Measurements from ENCODE around the gene ITGAE. TPM values are rescaled to one million over a fixed set of nuclear protein-coding genes. Genes with fewer than 3 reads are reported as not detected.

Gene ITGAE
- total and polyA plus RNA-seq, 10 of the 15 experiments (the other 5 are each of a cell fraction or from before 2014, with no cell fraction given), result 13.1 to 161 (median 34.8) TPM

GRCh38 chr17:3668279-3669084, 132.5 kb downstream of the ITGAE start, which contains the start of the genes EMC6 and TAX1BP3 (continued):
- no peak for TF ChIP-seq CUX1 (IDR thresholded peaks at IDR 0.05; ENCODE audit: insufficient replicate concordance, low read depth, low read length)
- TF ChIP-seq SPI1 (IDR thresholded peaks at IDR 0.05; ENCODE audit: borderline replicate concordance, insufficient read depth, low read depth, low read length), result no peak
- no peak for TF ChIP-seq IRF4 (IDR thresholded peaks at IDR 0.05; ENCODE audit: low read depth, low read length)
- TF ChIP-seq POLR2A (IDR thresholded peaks at IDR 0.05; ENCODE audit: low read depth, low read length), result peak; percentile 96
- TF ChIP-seq, protein P1, sequence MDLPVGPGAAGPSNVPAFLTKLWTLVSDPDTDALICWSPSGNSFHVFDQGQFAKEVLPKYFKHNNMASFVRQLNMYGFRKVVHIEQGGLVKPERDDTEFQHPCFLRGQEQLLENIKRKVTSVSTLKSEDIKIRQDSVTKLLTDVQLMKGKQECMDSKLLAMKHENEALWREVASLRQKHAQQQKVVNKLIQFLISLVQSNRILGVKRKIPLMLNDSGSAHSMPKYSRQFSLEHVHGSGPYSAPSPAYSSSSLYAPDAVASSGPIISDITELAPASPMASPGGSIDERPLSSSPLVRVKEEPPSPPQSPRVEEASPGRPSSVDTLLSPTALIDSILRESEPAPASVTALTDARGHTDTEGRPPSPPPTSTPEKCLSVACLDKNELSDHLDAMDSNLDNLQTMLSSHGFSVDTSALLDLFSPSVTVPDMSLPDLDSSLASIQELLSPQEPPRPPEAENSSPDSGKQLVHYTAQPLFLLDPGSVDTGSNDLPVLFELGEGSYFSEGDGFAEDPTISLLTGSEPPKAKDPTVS (IDR thresholded peaks at IDR 0.05; ENCODE audit: low read depth, low read length), result no peak
- peak; percentile 99 for TF ChIP-seq YY1 (IDR thresholded peaks at IDR 0.05; ENCODE audit: low read depth, low read length)
- TF ChIP-seq ZNF217 (IDR thresholded peaks at IDR 0.05), result no peak
- 0 out of 2 replicates have a peak, but pooled peaks have one; percentile 51 for TF ChIP-seq PAX5 (IDR thresholded peaks at IDR 0.05; ENCODE audit: borderline replicate concordance, low read depth, low read length)
- no peak; the same call in 1 of the 2 replicates for TF ChIP-seq TCF12 (IDR thresholded peaks at IDR 0.05; ENCODE audit: low read depth, low read length)
- no peak for TF ChIP-seq PAX8 (IDR thresholded peaks at IDR 0.05)
- TF ChIP-seq NKRF (conservative IDR thresholded peaks at IDR 0.05), result peak; percentile 58; the same call in 1 of the 2 replicates
- TF ChIP-seq, protein P2, sequence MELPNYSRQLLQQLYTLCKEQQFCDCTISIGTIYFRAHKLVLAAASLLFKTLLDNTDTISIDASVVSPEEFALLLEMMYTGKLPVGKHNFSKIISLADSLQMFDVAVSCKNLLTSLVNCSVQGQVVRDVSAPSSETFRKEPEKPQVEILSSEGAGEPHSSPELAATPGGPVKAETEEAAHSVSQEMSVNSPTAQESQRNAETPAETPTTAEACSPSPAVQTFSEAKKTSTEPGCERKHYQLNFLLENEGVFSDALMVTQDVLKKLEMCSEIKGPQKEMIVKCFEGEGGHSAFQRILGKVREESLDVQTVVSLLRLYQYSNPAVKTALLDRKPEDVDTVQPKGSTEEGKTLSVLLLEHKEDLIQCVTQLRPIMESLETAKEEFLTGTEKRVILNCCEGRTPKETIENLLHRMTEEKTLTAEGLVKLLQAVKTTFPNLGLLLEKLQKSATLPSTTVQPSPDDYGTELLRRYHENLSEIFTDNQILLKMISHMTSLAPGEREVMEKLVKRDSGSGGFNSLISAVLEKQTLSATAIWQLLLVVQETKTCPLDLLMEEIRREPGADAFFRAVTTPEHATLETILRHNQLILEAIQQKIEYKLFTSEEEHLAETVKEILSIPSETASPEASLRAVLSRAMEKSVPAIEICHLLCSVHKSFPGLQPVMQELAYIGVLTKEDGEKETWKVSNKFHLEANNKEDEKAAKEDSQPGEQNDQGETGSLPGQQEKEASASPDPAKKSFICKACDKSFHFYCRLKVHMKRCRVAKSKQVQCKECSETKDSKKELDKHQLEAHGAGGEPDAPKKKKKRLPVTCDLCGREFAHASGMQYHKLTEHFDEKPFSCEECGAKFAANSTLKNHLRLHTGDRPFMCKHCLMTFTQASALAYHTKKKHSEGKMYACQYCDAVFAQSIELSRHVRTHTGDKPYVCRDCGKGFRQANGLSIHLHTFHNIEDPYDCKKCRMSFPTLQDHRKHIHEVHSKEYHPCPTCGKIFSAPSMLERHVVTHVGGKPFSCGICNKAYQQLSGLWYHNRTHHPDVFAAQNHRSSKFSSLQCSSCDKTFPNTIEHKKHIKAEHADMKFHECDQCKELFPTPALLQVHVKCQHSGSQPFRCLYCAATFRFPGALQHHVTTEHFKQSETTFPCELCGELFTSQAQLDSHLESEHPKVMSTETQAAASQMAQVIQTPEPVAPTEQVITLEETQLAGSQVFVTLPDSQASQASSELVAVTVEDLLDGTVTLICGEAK (IDR thresholded peaks at IDR 0.05; ENCODE audit: borderline replicate concordance), result no peak
- TF ChIP-seq ATF3 (IDR thresholded peaks at IDR 0.05; ENCODE audit: borderline replicate concordance, extremely low read depth, low read depth, low read length), result 0 out of 2 replicates have a peak, but pooled peaks have one; percentile 11
- TF ChIP-seq ZSCAN29 (IDR thresholded peaks at IDR 0.05), result no peak
- TF ChIP-seq SIX5 (IDR thresholded peaks at IDR 0.05; ENCODE audit: low read depth, low read length, severe bottlenecking), result no peak
- peak; percentile 61; the same call in 1 of the 2 replicates for TF ChIP-seq ESRRA (IDR thresholded peaks at IDR 0.05; ENCODE audit: low read length)

Measured in GM12878 (cell line).